Measurements from ENCODE around the gene MLLT6.

DNA sequence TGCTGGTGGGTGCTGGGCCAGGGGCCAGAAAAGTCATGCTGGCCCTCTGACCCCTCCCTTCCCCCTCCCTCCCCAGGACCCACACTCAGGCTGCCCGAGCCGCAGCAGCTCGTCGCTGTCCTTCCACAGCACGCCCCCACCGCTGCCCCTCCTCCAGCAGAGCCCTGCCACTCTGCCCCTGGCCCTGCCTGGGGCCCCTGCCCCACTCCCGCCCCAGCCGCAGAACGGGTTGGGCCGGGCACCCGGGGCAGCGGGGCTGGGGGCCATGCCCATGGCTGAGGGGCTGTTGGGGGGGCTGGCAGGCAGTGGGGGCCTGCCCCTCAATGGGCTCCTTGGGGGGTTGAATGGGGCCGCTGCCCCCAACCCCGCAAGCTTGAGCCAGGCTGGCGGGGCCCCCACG lies 16.7 kb downstream of the MLLT6 start:
- no peak for TF ChIP-seq SP1 (IDR thresholded peaks at IDR 0.05)
- no peak for TF ChIP-seq CTBP1 (IDR thresholded peaks at IDR 0.05; ENCODE audit: borderline replicate concordance)
- TF ChIP-seq FOXM1 (IDR thresholded peaks at IDR 0.05; ENCODE audit: borderline replicate concordance): no peak
- TF ChIP-seq ELF4 (IDR thresholded peaks at IDR 0.05): no peak
- no peak for TF ChIP-seq HDGF (IDR thresholded peaks at IDR 0.05; ENCODE audit: borderline replicate concordance)
- TF ChIP-seq FOXK2 (IDR thresholded peaks at IDR 0.05): no peak
- no peak for TF ChIP-seq BHLHE40 (IDR thresholded peaks at IDR 0.05; ENCODE audit: borderline replicate concordance)
- no peak for TF ChIP-seq ZNF384 (IDR thresholded peaks at IDR 0.05)
- TF ChIP-seq L3MBTL2 (conservative IDR thresholded peaks at IDR 0.05): no peak
- no peak for TF ChIP-seq SUZ12 (IDR thresholded peaks at IDR 0.05)
- no peak for TF ChIP-seq ARNT (IDR thresholded peaks at IDR 0.05)
- TF ChIP-seq TARDBP (IDR thresholded peaks at IDR 0.05): no peak

Data from HEK293T (cell line).